PC-3 (cell line): Measurements from ENCODE around the gene RPL29.

Source experiments
- CTCF ChIP-seq: fragments of 300-600 bp; sonication (generic); conservative IDR thresholded peaks from 2 replicates; pipeline ENCODE4 v1.5.1; 2017; ENCODE audit warnings: antibody characterized with exemption, low read depth, mild to moderate bottlenecking, low read length
- EZH2 ChIP-seq: fragments of 300-600 bp; sonication (generic); IDR thresholded peaks from one replicate; pipeline ENCODE4 v1.6.1; 2017; ENCODE audit warnings: antibody characterized with exemption, mild to moderate bottlenecking, low read length; ENCODE audit not compliant: unreplicated experiment

GRCh38 chr3:52021489-52022268 lies 26.0 kb upstream of the RPL29 start:
- TF ChIP-seq CTCF (no peak), EZH2 (no peak)
